Dedifferentiated amniotic fluid mesenchymal stem cell (primary cell): ENCODE measurements around the gene ABL1.
"Not testable (repeated sequence)": the region's sequence is repeated elsewhere in the genome, so short reads cannot be mapped to it uniquely, and the experiment has no call there.

Source experiments
- DNase-seq: peaks from one replicate; pipeline ENCODE4 v3.0.0-alpha.2; 2016; ENCODE audit errors: extremely low spot score

Gene ABL1

GRCh38 chr9:130834371-130835336 is at the start of gene ABL1:
Gene ABL1, plus strand, starts transcription at chr9:130835254. Its CDS starts 193 bp downstream, at chr9:130835447.
- DNase-seq, result peak; percentile 44

GRCh38 chr9:130785940-130786508 is 49.0 kb upstream of the ABL1 start:
- no peak for DNase-seq

- no peak for DNase-seq
These were observed 48.5 kb upstream of the ABL1 start for GRCh38 chr9:130786526-130786925.

GRCh38 chr9:130789747-130790672 is 45.0 kb upstream of the ABL1 start:
- no peak for DNase-seq

GRCh38 chr9:130791303-130791894 is 43.7 kb upstream of the ABL1 start:
- DNase-seq, result no peak

GRCh38 chr9:130793589-130793988 is 41.5 kb upstream of the ABL1 start:
- no peak for DNase-seq

GRCh38 chr9:130794021-130794420 is 41.0 kb upstream of the ABL1 start:
- not testable (repeated sequence) for DNase-seq

GRCh38 chr9:130794423-130794822 is 40.6 kb upstream of the ABL1 start:
- peak; percentile 59 for DNase-seq

GRCh38 chr9:130794923-130795495 is 40.0 kb upstream of the ABL1 start:
- DNase-seq, result no peak

GRCh38 chr9:130803116-130803515 is 31.9 kb upstream of the ABL1 start:
- not testable (repeated sequence) for DNase-seq

GRCh38 chr9:130805510-130806326 is 29.3 kb upstream of the ABL1 start:
- no peak for DNase-seq

GRCh38 chr9:130806327-130806716 is 28.7 kb upstream of the ABL1 start:
- no peak for DNase-seq

- DNase-seq, result no peak
These were observed 24.4 kb upstream of the ABL1 start for GRCh38 chr9:130810609-130811136.

GRCh38 chr9:130815242-130815808 is 19.7 kb upstream of the ABL1 start:
- no peak for DNase-seq

GRCh38 chr9:130817914-130818313 is 17.1 kb upstream of the ABL1 start:
- DNase-seq, result no peak

- no peak for DNase-seq
These were observed 14.8 kb upstream of the ABL1 start for GRCh38 chr9:130820135-130820738.

- no peak for DNase-seq
These were observed 11.6 kb upstream of the ABL1 start for GRCh38 chr9:130823435-130823834.

- no peak for DNase-seq
These were observed 11.0 kb upstream of the ABL1 start for GRCh38 chr9:130824079-130824478.

GRCh38 chr9:130824643-130825350 is 10.3 kb upstream of the ABL1 start:
- DNase-seq, result peak; percentile 68
